Prostate gland (tissue), 2 donors: ENCODE results near the gene SLC16A8. TPM values are rescaled to one million over a fixed set of nuclear protein-coding genes. Genes with fewer than 3 reads are reported as not detected.

Experiments used
- DNase-seq: peaks from one replicate; pipeline ENCODE4 v3.0.0-alpha.2; 2019; ENCODE audit warnings: low spot score
- H3K27ac ChIP-seq, 2 donors: fragments of 200-600 bp; sonication (generic); 2 replicates each; pipeline ENCODE4 v1.5.1; 2017 to 2019
- H3K27me3 ChIP-seq: fragments of 200-600 bp; sonication (generic); replicated peaks from 2 replicates; pipeline ENCODE4 v1.5.1; 2019; ENCODE audit not compliant: insufficient read depth
- H3K36me3 ChIP-seq, 2 donors: fragments of 200-600 bp; sonication (generic); 1 replicate in 1 of 2; 2 replicates in 1 of 2; pipeline versions ENCODE4 v1.5.1 to v1.8.1; 2017 to 2019
- H3K4me1 ChIP-seq: fragments of 200-600 bp; sonication (generic); replicated peaks from 2 replicates; pipeline ENCODE4 v1.5.1; 2019
- H3K4me3 ChIP-seq, 2 donors: fragments of 200-600 bp; sonication (generic); 2 replicates each; pipeline ENCODE4 v1.5.1; 2017 to 2019
- H3K9me3 ChIP-seq: fragments of 200-600 bp; sonication (generic); 2 replicates; pipeline ENCODE4 v1.5.1; 2017
- CTCF ChIP-seq, 4 experiments: fragments of 200-600 bp in 2 of 4; fragments of 450-650 bp in 2 of 4; sonication (generic) in 2 of 4; IDR thresholded peaks; 1 replicate in 3 of 4; 2 replicates in 1 of 4; pipeline ENCODE4 v1.5.1; 2016 to 2019; ENCODE audit warnings: antibody characterized with exemption in 4 of 4, mild to moderate bottlenecking in 2 of 4, moderate library complexity in 2 of 4
- POLR2A ChIP-seq: fragments of 450-650 bp; IDR thresholded peaks from one replicate; pipeline ENCODE4 v1.6.1; 2016; ENCODE audit warnings: antibody characterized with exemption, mild to moderate bottlenecking
- POLR2AphosphoS5 ChIP-seq: sonication (generic); formaldehyde crosslinking; IDR thresholded peaks from one replicate; pipeline ENCODE4 v1.6.1; 2017; ENCODE audit warnings: antibody characterized with exemption
- WGBS: methylation state at CpG from one replicate; pipeline ENCODE4 v1.1.5; 2018; 5-methylcytosine and 5-hydroxymethylcytosine counted together
- intact Hi-C: fragments of 100-400 bp; cut with DNase I; formaldehyde crosslinking; loops from one replicate; pipeline ENCODE4 v1.14.2; 2022
- total RNA-seq, 2 donors: library from RNA; depleted of rRNA; stranded (reverse); fragments of >200 nt; gene quantifications; one replicate each; pipeline ENCODE4 v1.1.0, GENCODE V29; 2016

The SLC16A8 gene
- total RNA-seq, 2 donors from 2014 or later, result 0.28 to 0.59 TPM

- Histone ChIP-seq H3K9me3 (no peaks in the 10 kb centered on the region), H3K27me3 (no peaks in the 10 kb centered on the region), H3K4me1 (peaks cover 14% of the 10 kb centered on the region), H3K4me3 (no peak overlapping the region), H3K36me3 (peaks cover 7 to 27% of the 10 kb centered on the region in 2 donors), H3K27ac (peak overlapping the region in 1 of 2 donors; percentile 95)
- TF ChIP-seq POLR2A, result no peak
- no peak for TF ChIP-seq POLR2AphosphoS5
- TF ChIP-seq CTCF (IDR thresholded peaks at IDR 0.05), result no peak
- 89% methylated on average over 25 of the region's 25 CpGs for WGBS
- intact Hi-C loops, result no loop called here
- DNase-seq, result no peak
Measured at GRCh38 chr22:38072322-38073149, 11.4 kb downstream of the SLC16A8 start.

- intact Hi-C loops, result no loop called here
Measured at GRCh38 chr22:38071421-38072321, 12.3 kb downstream of the SLC16A8 start.

GRCh38 chr22:38070250-38070921 lies 13.6 kb downstream of the SLC16A8 start:
- Histone ChIP-seq H3K36me3 (peaks cover 14 to 34% of the 10 kb centered on the region in 2 donors), H3K27ac (peak overlapping the region; percentile 80 to 95), H3K4me1 (peaks cover 14% of the 10 kb centered on the region), H3K27me3 (no peaks in the 10 kb centered on the region), H3K9me3 (no peaks in the 10 kb centered on the region), H3K4me3 (no peak overlapping the region)
- WGBS, result 81% methylated on average over 11 of the region's 11 CpGs
- intact Hi-C loops, result no loop called here
- DNase-seq, result no peak
- TF ChIP-seq POLR2AphosphoS5 (no peak), CTCF (IDR thresholded peaks at IDR 0.05) (no peak), POLR2A (no peak)

More at GRCh38 chr22:38071421-38072321, 12.3 kb downstream of the SLC16A8 start:
- Histone ChIP-seq H3K36me3 (peaks cover 7 to 27% of the 10 kb centered on the region in 2 donors), H3K9me3 (no peaks in the 10 kb centered on the region), H3K4me3 (no peak overlapping the region), H3K4me1 (peaks cover 14% of the 10 kb centered on the region), H3K27ac (peak overlapping the region in 1 of 2 donors; percentile 95), H3K27me3 (no peaks in the 10 kb centered on the region)
- TF ChIP-seq POLR2AphosphoS5, result no peak
- TF ChIP-seq POLR2A, result no peak
- TF ChIP-seq CTCF (IDR thresholded peaks at IDR 0.05), result no peak
- DNase-seq, result no peak
- WGBS, result 76% methylated on average over 22 of the region's 22 CpGs

GRCh38 chr22:38069372-38070249 lies 14.4 kb downstream of the SLC16A8 start:
- Histone ChIP-seq H3K36me3 (peaks cover 17 to 38% of the 10 kb centered on the region in 2 donors), H3K4me1 (peaks cover 14% of the 10 kb centered on the region), H3K27ac (peak overlapping the region; percentile 80 to 95), H3K4me3 (no peak overlapping the region), H3K27me3 (no peaks in the 10 kb centered on the region), H3K9me3 (no peaks in the 10 kb centered on the region)
- DNase-seq, result peak; percentile 77
- 49% methylated on average over 21 of the region's 21 CpGs for WGBS
- TF ChIP-seq POLR2AphosphoS5 (peak; percentile 85), CTCF (IDR thresholded peaks at IDR 0.05) (peak in 2 of 4 experiments; percentile 38 to 47), POLR2A (no peak)
- intact Hi-C loops, result no loop called here
